Measurements from ENCODE around the gene ACBD4.
A peak's percentile ranks its signal among the peaks of the same experiment; 100 is the strongest.

Gene ACBD4, protein sequence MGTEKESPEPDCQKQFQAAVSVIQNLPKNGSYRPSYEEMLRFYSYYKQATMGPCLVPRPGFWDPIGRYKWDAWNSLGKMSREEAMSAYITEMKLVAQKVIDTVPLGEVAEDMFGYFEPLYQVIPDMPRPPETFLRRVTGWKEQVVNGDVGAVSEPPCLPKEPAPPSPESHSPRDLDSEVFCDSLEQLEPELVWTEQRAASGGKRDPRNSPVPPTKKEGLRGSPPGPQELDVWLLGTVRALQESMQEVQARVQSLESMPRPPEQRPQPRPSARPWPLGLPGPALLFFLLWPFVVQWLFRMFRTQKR

DNA sequence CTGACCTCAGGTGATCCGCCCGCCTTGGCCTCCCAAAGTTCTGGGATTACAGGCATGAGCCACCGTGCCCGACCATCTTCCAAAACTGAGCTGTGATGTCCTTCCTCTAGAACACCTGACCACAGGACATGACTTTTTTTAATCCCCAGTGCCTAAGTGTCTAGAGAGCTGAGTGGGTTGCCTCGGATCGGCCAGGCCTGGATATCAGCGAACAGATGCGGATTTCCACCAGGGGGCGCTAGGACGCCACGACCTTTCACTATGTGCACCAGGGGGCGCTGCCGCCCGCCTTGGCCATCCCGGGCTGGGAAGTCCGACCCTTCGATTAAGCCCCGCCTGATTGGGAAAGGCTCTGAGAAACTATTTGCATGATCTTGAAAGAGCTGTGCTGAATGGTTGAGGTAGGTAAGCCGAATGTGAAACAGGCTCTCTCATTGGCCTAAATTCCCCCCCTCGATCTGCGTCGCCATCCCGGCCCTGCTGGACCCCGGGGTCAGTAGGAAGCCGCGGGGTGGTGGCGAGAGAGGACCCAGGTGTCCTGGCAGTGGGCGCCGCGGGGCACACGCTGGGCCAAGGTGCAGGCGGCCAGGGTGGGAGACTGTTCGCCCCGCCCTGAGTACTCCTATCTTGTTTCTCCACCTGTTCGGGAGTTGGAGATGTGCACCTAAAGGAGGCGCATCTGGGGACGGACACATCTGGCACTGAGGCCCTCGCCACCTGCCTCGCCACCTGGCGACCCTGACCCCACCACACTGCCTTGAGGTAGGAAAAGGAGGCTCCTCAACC, at the start of gene ACBD4:
Gene ACBD4, plus strand, starts transcription at position 496 of the 786 bp plus-strand sequence. CDS start 458 bp downstream, outside the sequence.
- DNase-seq: peak; percentile 99
- in situ Hi-C loops (cut with HindIII; ENCODE audit: low pct_ligation_motif_present, low pct_unique_long_range_greater_than_20kb, low sequenced_read_pairs): no loop called here

DNA sequence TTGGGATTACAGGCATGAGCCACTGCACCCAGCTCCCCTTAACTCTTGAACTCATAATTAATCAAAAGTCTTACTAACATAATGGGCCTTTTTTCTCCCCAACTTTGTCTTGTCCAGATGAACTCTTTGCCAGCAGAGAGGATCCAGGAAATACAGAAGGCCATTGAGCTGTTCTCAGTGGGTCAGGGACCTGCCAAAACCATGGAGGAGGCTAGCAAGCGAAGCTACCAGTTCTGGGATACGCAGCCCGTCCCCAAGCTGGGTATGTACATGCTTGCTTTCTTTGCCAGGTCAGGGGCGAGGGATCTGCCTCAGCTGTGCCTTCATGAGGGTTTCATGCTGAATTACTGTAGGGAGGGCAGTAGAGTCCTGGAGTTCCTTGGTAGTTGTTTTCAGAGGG, 49.1 kb upstream of the ACBD4 start:
- in situ Hi-C loops (cut with HindIII; ENCODE audit: low pct_ligation_motif_present, low pct_unique_long_range_greater_than_20kb, low sequenced_read_pairs): no loop called here
- DNase-seq: no peak

DNA sequence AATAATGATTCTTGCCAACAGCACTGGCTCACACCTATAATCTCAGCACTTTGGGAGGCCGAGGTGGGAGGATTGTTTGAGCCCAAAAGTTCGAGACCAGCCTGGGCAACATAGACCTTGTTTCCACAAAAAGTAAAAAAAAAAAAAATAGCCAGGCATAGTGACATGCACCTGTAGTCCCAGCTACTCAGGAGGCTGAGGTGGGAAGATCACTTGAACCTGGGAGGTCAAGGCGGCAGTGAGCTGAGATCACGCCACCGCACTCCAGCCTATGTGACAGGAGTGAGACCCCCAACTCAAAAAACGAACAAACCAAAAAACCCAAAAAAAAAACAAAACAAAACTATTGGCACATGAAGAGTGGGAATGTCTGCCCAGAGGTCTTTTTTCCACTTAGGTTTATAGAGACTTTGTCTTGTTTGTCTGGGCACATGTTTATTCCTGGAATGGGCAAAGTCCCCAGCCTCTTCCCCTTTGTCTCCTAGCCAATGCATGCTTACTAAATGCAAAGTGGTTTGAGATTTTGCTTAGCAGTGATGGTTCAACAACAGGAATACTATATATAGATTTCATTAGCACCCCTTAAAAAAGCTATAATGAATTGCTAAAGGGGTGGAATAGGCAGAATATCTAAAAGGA, 48.5 kb upstream of the ACBD4 start:
- in situ Hi-C loops (cut with HindIII; ENCODE audit: low pct_ligation_motif_present, low pct_unique_long_range_greater_than_20kb, low sequenced_read_pairs): no loop called here
- DNase-seq: no peak

DNA sequence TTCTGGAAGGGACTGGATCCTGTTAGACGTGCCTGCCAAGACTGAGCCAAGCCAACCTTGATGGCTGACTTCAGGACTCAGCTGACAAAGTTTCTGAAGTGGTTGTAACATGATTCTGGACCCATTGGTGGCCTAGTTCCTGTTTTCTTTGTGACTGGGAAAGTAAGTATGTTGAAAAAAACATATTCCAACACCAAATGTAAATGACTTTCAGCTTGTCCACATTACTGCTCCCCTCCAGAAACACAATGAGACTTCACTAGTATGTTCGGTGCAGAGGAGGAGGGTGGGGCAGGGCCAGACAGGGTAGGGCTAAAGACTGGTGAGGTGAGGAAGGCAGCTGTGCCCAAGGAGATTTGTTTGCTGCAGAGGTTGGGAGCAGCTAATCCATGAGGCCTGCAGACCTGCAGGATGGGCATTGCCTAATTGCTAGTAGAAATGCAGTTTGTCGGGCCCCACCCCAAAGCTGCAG, 47.9 kb upstream of the ACBD4 start:
- in situ Hi-C loops (cut with HindIII; ENCODE audit: low pct_ligation_motif_present, low pct_unique_long_range_greater_than_20kb, low sequenced_read_pairs): no loop called here
- no peak for DNase-seq

DNA sequence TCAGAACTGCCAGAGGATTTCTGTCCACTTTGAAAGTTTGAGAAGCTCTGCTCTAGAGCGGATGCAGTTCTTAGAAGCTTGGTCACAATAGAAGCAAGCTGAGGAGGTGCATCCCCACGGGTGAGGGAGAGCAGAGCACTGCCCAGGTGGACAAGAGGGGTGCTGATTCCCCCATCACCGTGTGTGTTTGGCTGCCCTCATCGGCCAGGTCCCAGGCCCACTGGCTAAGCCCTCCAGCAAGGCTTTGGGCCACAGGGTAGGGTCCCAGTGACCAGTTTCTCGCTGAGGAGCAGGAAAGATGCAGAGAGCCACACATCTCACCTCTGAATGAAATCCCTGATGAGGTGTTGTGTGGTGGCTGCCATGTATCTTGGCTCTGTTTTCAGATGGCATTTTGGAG, 47.5 kb upstream of the ACBD4 start:
- DNase-seq: no peak
- in situ Hi-C loops (cut with HindIII; ENCODE audit: low pct_ligation_motif_present, low pct_unique_long_range_greater_than_20kb, low sequenced_read_pairs): no loop called here

DNA sequence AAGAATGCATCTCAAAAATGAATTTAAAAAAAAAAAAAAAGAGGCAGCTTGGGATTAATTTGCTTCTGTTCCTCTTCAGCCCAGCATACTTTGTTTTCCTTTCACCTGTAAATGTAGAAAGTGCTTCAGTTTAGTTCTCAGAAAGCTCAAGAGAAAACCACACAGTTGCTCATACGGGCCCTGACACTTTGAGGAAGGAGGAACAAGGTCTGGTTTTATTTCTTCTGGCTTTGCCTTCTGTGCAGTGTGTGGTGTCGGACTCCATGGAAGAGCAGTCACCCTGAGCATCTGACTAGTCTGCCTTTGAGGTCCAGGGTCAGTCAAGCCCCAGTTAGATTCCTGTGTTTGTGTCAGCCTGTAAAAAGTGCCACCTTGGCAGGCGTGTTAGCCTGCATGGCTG, 46.7 kb upstream of the ACBD4 start:
- DNase-seq: no peak
- in situ Hi-C loops (cut with HindIII; ENCODE audit: low pct_ligation_motif_present, low pct_unique_long_range_greater_than_20kb, low sequenced_read_pairs): no loop called here

DNA sequence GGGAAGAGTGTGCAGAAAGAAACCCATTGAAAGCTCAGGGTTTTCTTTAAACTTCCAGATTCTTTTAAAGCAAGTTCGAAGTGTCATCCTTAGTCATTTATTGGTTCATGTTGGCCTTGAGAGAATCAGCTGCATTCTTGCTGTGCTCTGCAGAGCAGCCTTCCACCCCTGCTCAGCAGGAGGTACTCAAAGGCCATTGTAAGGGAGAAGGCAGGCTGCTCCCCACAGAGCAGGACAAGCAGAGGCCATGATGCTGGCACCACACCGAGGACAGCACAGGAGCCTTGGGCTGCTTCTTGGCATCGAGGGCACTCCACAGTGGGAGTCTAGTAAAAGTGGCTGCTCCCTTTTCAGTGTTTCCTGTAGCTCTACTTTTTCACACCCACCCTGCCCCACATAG, 44.8 kb upstream of the ACBD4 start:
- no peak for DNase-seq
- in situ Hi-C loops (cut with HindIII; ENCODE audit: low pct_ligation_motif_present, low pct_unique_long_range_greater_than_20kb, low sequenced_read_pairs): no loop called here

DNA sequence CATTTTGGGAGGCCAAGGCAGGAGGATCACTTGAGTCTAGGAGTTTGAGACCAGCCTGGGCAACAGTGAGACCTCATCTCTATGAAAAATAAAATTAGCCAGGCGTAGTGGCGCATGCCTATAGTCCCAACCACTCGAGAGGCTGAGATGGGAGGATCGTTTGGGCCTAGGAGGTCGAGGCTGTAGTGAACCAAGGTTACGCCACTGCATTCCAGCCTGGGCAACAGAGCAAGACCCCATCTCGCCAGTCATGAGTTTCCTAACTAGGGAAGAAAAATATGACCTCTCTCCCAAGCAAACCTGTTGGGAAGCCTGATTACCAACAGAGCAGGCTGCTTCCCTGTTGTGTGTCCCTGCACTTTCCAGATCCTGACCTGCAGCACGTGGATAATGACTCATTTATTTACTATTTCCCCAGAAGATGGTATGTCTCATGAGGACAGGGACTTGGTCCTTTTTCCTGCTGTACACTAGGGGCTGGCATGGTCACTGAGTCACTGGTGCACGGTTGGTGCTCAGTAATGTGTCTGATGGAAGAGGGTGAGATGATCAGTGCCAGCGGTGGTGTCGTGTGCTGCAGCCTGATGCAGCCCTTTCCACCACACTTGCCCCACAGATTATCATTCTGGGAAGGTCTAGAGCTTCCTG, 43.6 kb upstream of the ACBD4 start:
- in situ Hi-C loops (cut with HindIII; ENCODE audit: low pct_ligation_motif_present, low pct_unique_long_range_greater_than_20kb, low sequenced_read_pairs): no loop called here
- no peak for DNase-seq

DNA sequence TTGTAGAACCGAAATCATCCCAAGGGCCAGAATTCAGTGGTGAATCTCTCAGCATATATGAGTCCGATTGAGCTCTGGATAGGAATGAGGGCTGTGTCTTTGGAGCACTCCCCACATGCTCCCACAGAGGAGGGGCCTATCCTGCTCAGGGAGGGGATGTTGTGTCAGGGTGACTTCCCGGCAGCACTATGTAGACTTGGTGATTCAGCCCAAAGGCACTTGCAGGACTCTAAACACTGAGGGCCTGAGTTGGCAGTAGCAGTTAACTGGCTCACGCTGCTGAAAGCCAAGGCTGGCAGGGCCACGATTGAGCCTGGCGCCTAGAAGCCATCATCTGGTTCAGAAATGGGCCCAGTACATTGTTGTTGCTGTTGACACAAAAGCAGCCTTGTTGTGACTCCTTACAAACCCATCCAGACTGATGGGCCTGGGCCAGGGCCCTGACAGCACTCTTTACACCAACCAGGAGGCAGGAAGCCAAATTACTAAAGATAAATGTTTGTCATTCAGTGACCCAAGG, 42.5 kb upstream of the ACBD4 start:
- in situ Hi-C loops (cut with HindIII; ENCODE audit: low pct_ligation_motif_present, low pct_unique_long_range_greater_than_20kb, low sequenced_read_pairs): no loop called here
- DNase-seq: peak; percentile 97

DNA sequence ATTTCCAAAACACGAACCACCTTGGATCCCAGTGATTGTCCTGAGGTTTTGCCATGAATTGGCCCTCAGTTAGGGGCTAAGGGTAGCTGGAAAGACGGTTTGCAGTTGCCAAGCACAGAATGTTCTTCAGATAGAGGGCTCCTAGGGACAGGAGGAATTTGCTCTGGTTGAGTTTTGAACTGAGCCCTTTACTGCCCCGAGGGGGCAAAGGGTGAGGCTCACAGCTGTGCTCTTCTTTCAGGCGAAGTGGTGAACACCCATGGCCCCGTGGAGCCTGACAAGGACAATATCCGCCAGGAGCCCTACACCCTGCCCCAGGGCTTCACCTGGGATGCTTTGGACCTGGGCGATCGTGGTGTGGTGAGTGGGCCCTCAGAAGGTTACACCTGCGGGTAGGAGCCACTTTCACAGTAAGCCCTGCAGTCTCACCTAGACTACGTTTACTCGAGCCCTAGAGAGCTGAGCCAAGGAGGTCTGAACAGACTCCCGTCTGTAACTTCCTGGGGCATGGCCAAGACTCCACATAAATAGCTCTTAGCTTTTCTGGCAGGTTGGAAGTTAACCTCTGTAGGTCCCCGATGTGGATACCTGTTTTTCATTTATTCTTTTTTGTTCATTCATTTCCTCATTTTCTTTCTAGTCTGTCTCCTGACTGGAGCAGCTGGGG, 41.9 kb upstream of the ACBD4 start:
- DNase-seq: no peak
- in situ Hi-C loops (cut with HindIII; ENCODE audit: low pct_ligation_motif_present, low pct_unique_long_range_greater_than_20kb, low sequenced_read_pairs): no loop called here

DNA sequence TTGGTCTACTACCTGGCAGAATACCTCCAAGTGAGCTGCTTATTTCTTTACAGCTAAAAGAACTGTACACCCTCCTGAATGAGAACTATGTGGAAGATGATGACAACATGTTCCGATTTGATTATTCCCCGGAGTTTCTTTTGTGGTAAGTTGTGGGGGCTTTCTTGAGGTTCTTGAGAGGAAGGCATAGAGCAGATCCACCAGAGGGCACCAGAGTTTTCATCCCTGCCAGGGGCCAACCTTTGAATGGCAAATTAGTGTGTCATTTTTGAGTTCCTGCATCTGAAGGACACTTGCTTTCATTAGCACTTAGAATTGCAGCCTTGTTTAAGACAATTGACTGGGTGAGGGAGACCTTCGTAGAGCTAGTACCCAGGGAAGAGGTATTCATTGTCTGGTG, 39.3 kb upstream of the ACBD4 start:
- in situ Hi-C loops (cut with HindIII; ENCODE audit: low pct_ligation_motif_present, low pct_unique_long_range_greater_than_20kb, low sequenced_read_pairs): no loop called here
- peak; percentile 55 for DNase-seq

DNA sequence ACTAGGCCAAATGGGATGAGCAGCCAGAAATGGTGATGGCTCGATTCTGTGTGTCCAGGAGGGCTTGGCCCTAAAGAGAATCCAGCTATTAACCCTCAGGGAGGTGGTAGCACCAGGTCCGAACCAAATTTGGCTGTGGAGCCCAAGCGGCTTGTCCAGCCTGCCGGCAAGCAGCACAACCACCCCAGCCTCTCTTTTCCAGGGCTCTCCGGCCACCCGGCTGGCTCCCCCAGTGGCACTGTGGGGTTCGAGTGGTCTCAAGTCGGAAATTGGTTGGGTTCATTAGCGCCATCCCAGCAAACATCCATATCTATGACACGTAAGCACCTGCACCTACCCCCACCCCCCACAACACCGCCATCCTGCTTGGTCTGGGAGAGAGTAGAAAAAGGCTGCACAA, 38.6 kb upstream of the ACBD4 start:
- in situ Hi-C loops (cut with HindIII; ENCODE audit: low pct_ligation_motif_present, low pct_unique_long_range_greater_than_20kb, low sequenced_read_pairs): no loop called here
- no peak for DNase-seq

DNA sequence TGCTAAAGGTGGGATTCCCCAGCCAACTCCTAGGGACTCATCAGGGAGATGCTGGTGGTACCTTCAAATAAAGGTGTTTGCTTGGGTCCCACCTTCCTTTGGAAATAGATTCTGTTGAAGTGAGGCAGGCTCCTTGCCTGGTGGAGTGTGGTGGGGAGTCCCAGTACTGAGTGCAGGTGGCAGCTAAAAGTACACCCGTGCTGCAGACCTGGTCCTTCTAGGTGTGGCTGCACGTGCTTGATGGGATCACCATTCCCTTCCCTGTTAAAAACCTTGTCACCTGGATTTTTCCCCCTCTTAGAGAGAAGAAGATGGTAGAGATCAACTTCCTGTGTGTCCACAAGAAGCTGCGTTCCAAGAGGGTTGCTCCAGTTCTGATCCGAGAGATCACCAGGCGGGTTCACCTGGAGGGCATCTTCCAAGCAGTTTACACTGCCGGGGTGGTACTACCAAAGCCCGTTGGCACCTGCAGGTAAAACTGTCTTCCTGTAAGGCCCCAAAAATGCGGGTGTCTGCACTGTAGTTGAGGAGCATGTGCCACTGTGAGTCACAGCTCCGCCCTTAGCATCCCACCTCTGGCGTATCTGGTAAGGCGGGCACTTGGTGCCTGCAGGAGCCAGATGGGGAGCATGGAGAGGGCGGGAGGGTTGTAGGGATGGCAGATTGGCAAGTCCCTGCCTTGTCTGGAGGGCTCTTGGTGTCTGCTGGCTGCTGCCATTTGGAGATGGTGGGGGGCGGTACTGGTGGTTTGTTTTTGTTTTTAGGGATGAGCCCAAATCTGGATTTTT, 37.2 kb upstream of the ACBD4 start:
- in situ Hi-C loops (cut with HindIII; ENCODE audit: low pct_ligation_motif_present, low pct_unique_long_range_greater_than_20kb, low sequenced_read_pairs): no loop called here
- DNase-seq: no peak

DNA sequence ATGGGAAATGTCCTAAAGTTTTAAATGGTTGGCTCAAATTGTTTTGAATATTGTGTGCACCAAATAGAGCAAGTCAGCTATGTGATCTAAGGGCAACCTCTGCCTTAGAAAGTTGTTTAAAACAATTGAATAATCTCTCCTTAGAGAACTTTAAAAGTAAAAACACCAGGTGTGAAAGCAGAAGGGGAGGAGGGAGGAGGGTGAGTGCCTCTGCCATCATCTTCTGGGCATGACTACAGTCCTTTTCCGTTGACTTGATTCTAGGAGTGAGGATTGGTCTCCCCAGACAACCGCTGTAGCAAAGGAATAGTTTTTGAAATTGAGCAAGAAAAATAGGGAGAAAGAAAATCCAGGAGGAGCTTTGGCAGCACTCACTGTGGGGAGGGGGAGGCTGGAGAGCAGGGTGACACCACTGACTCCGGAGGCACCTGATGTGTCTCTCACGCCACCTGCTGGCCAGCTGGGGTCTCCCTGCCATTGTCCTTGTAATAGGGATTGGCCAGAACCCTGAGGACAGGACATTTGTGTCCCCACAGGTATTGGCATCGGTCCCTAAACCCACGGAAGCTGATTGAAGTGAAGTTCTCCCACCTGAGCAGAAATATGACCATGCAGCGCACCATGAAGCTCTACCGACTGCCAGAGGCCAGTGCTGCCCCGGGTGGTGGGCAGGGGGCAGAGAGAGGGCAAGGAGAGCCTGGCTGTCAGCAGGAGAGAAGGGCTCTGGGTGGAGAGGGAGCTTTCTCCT, 36.4 kb upstream of the ACBD4 start:
- in situ Hi-C loops (cut with HindIII; ENCODE audit: low pct_ligation_motif_present, low pct_unique_long_range_greater_than_20kb, low sequenced_read_pairs): no loop called here
- DNase-seq: peak; percentile 81

DNA sequence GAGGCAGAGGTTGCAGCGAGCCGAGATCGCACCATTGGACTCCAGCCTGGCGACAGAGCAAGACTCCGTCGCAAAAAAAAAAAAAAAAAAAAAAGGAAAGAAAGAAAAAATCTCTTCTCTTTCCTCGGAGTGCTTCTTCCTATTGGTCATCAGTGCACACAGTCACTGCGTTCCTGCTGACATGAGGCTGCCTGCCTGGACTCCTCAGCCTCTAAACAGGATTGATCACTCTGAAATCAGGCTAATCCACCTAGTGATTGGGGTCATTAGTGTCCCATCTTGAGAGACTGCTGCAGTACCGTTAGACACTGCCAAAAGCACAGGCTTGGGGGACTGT, 34.0 kb upstream of the ACBD4 start:
- in situ Hi-C loops (cut with HindIII; ENCODE audit: low pct_ligation_motif_present, low pct_unique_long_range_greater_than_20kb, low sequenced_read_pairs): no loop called here
- no peak for DNase-seq

DNA sequence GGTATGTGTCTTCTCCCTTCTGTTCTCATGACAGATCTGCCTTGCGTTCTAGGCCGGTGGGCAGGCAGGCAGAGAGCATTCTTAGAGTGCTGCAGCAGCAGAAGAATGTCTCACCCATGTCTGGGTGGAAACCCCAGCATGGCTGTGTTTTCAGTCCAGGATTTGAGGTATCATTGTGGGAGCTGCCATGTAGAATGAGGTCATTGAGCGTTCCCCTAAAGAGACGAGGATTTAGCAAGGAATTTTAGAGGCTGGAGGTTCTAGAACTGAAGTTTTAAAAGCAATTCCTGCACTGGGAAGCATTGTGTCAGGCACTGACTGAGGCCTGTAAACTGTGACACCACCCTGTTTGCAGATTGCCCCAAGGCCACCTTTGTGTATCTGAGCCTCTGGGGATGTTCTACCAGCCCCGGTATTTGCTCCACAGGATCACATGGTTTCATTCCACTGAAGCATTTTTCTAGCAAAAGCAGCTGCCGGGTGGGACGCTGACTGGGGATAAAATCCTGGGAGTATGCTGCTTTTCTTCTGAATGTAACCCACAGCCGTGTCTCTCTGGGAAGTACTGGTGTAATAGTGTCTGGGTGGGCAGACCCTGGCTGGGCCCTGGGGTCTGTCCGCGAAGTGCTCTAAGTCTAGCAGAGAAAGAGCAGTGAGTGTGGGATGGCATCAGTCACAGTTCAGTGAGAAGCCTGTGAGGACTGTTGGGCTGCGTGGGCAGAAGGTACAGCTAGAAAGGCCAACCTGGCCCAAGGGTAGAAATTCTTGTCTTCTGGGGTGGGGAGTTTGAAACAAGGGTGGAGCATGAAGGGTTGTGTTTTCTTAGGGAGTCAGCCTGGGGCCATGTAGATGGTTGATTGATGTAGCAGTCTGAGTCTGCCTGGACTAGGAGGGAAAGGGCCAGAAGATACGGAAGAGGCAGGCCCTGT, 33.3 kb upstream of the ACBD4 start:
- in situ Hi-C loops (cut with HindIII; ENCODE audit: low pct_ligation_motif_present, low pct_unique_long_range_greater_than_20kb, low sequenced_read_pairs): no loop called here
- DNase-seq: no peak
